Stimulated activated CD4-positive, alpha-beta T cell treated with anti-CD3 and anti-CD28 coated beads, TNF-alpha, amount 100 ng/mL, for 24 hours (primary cell): ENCODE data around the gene KCNQ2.
"Not testable (repeated sequence)": the region's sequence is repeated elsewhere in the genome, so short reads cannot be mapped to it uniquely, and the experiment has no call there.

Experiments
- DNase-seq, 3 experiments: peaks; one replicate each; pipeline ENCODE4 v3.0.0-alpha.2; 2020; ENCODE audit warnings: low read depth in 3 of 3

KCNQ2 gene

GRCh38 chr20:63471981-63472831 is at the start of gene KCNQ2:
Gene KCNQ2, minus strand, starts transcription at chr20:63472655. Its CDS starts 192 bp downstream, at chr20:63472463.
- no peak for DNase-seq

DNA sequence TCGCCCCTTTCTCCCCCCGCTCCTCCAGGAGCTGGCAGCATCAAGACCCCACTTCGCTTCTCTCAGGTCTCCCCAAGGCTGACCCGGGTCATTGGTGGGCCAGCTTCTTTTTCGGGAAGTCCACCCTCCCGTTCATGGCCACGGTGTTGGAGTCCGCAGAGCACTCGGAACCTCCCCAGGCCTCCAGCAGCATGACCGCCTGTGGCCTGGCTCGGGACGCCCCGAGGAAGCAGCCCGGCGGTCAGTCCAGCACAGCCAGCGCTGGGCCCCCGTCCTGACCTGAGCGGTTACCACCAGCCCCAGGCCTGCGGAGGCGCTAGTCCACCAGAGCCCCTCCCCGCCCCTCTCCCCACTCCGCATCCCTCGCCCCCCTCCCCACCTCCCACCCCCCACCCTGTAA is 49.1 kb upstream of the KCNQ2 start:
- DNase-seq, result no peak

- peak; percentile 41 to 63 (median 44) for DNase-seq
These were observed 48.6 kb upstream of the KCNQ2 start for GRCh38 chr20:63520934-63521601.

- peak; percentile 66 to 76 (median 74) for DNase-seq
These were observed 48.1 kb upstream of the KCNQ2 start, which contains the start of gene PPDPF for GRCh38 chr20:63520504-63520933. Gene PPDPF, plus strand, starts transcription at chr20:63520765. Its CDS starts 544 bp downstream, at chr20:63521309.

- DNase-seq, result peak in 2 of 3 experiments; percentile 31 to 68
These were observed 47.4 kb upstream of the KCNQ2 start for GRCh38 chr20:63519668-63520503.

- DNase-seq, result no peak
These were observed 46.7 kb upstream of the KCNQ2 start for GRCh38 chr20:63518946-63519667.

DNA sequence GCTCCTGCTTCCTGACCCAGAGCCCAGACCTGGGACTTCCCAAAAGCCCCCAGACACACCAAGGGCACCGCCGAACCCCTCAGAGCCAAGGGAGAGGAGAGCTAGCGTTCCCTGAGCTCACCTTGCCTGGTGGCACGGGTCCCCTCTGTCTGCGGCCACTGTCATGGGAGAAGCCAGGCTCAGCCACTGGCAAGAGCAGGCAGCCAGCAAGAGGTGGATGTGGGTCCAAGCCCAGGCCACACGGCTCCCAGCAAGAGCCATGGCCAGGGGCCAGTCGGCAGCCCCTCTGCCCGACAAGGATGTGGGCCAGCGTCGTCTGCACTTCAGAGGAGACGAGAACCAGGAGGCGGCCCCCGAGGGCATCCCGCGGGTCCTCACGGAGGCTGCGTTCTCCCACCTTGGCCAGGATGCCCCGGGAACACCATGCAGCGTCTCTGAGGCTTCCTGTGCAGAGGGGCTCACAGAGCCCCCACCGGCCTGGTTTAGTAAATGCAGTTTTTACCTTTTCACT is 46.0 kb upstream of the KCNQ2 start:
- no peak for DNase-seq

DNA sequence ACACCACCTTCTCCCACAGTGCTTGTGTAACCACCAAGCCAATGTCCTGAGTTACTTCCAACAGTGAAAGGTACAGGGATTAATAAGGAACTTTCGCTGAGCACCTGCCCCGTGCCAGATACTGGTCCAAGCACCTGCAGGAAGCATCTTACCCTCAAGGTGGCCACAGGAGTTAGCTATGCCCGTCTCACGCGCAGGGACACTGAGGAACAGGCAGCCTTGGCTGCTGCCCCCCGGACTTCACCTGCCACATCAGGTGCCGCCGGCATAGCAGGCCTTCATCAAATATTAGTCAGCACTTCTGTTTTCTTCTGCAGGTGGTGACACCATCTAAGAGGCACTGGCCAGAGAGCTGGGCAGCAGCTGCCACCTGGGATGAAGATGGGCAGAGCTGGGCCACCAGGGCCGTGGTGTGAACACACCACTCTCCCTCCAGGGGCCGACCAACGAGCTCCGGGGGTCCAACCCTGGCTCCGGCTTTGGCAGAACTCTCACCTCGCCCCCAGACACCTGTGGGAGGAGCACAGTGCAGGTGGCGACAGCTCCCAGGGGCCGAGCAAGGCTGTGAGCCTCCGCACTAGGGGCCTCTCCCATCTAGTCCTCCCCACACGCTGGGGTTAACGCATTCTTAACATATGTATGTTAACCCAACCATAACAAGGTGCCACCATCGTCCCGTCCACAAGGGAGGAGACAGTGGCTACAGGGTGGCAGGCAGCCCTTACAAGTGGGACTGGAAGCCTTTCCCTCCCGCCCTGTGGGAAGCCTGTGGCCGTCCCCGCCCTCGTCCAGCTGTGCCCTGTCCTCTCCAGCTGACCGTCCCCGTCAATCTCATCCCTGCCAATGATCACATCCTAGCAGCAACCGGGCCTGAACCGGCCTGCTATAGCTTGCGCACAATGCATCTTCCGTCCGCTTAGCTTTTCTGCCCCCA is 45.2 kb upstream of the KCNQ2 start:
- no peak for DNase-seq

DNA sequence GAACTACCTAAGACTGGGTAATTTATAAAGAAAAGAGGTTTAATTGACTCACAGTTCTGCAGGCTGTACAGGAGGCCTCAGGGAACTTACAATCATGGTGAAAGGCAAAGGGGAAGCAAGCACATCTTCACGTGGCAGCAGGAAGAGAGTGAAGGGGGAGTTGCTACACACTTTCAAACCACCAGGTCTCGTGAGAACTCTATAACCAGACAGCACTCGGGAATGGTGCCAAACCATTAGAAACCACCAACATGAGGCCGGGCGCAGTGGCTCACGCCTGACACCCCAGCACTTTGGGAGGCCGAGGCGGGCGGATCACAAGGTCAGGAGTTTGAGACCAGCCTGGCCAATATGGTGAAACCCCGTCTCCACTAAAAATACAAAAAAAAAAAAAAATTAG is 42.1 kb upstream of the KCNQ2 start:
- not testable (repeated sequence) for DNase-seq

DNA sequence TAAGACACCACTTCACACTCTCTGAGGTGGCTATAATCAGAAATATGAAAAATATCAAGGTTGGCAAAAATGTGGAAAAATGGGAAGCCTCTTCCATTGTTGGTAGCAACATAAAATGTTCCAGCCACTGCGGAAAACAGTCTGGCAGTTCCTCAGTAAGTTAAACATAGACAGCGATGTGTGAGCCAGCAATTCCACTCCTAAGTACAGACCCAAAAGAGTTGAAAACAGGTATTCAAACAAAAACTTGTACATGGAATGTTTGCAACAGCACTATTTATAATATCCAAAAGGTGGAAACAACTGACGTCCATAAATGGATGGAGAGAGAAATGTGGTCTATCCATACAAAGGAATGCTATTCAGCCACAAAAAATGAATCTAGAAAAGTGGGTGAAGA is 40.8 kb upstream of the KCNQ2 start:
- no peak for DNase-seq

DNA sequence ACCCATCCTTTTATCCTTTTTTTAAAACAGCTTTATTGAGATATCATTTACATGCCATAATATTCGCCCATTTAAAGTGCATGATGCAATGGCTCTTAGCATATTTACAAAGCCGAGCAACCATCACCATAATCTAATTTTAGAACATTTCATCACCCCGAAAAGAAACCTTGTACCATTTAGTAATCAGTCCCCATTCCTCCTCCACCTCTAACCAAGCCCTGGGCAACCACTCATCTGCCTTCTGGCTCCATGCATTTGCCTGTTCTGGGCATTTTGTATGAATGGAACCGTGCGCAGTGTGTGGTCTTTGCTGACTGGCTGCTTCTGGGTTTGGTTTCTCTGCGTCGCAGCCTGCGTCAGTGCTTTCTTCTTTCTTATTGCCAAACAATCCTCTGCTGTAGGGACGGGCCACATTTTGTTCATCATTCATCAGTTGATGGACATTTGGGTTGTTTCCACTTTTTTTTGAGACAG is 36.7 kb upstream of the KCNQ2 start:
- no peak for DNase-seq

DNA sequence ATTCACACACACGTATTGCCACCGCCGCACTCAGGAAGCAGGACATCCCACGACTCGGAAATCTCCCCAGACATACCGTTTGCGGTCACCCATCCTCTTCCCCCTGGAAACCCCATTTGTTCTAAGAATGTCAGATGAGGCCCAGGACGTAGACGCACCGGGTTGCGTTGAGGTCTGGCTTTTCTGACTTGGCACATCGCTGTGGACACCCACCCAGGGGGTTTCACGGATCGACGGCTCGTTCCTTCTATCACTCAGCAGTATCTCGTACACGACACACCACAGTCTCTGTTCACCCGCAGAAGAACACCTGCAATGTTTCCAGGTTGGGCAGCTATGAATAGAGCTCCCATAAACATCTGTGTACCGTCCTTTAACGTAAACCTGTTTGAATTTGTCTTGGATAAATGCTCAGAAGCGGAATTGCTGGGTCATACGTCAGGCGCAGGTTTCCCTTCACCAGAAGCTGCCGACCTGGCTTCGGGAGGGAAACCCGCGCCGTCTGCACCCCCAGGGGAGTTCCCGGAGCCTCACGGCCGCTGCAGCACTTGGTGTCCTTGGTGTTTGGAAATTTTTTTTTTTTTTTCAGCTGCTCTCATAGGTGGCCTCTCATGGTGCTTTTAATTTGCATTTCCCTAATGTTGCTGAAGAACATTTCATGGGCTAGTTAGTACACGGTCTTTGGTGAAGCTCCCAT is 35.8 kb upstream of the KCNQ2 start:
- no peak for DNase-seq

- no peak for DNase-seq
These were observed 34.8 kb upstream of the KCNQ2 start for GRCh38 chr20:63507083-63507743.

DNA sequence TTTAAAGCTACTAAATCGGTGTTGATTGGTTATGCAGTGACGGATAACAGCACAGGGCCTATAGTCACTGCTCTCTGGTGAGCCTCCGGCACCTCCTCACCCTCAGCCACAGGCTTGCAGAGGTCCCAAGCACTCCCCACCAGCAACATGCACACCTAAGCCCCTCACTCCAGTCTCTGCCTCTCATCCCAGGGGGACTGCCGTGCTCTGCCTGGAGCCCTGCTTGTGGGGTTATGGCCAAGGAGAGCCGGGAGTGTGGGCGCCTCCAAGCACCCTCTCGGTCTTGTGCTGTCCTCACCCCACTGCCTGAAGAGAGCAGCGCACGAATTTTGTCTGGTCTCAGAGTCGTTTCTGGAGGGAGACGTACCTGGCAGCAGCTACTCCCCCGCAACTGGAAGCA is 33.3 kb upstream of the KCNQ2 start:
- no peak for DNase-seq

DNA sequence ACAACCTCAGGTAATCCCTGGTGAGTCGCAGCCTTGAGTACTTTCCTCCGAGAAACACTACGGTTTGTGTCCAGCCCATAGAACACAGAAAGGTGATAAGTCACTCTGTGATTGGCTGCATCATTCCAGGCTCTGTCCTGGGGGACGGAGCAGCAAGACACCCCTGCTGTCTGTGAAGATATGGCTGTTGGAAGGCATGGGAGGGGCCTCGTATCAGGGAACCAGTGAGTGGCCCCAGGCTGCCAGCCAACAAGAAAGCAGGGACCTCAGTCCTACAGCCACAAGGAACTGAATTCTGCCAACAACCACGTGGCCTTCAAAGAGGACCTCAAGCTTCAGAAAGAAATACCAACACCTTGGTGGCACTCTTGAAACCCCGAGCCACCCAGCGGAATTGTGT is 32.8 kb upstream of the KCNQ2 start:
- DNase-seq, result no peak

- DNase-seq, result no peak
These were observed 32.2 kb upstream of the KCNQ2 start for GRCh38 chr20:63504642-63505041.

DNA sequence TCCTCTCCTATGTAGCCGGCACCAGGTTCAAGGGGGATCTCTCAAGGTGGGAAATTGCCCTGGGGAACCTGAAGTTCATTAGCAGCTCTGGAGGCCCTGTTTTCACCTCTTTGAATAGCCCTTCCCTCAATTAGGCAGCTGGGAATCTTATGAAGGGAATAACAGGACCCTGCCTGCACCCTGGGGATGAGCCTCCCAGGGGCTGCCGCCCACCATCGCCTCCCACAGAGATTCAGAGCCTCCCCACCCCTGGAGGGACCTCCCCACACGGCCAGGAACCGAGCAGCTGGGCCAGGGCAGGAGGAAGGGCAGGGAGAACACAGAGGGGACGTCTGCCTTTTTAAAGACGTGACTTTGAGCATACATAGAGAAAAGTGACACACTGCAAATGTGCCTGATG is 31.1 kb upstream of the KCNQ2 start:
- no peak for DNase-seq

GRCh38 chr20:63502671-63503172 is 30.3 kb upstream of the KCNQ2 start:
- DNase-seq, result no peak
